HAP-1 (cell line): ENCODE measurements around the gene KLK7.

Experiments
- DNase-seq, 2 experiments: peaks; one replicate each; pipeline ENCODE4 v3.0.0-alpha.2; 2016 to 2020; ENCODE audit warnings: low spot score in 2 of 2
- H3K27me3 ChIP-seq: fragments of 250-450 bp; sonication (Bioruptor Pico); 2 replicates; pipeline ENCODE4 v1.5.1; 2020; ENCODE audit warnings: low read depth, mild to moderate bottlenecking, moderate library complexity
- H3K36me3 ChIP-seq: fragments of 250-450 bp; sonication (Bioruptor Pico); replicated peaks from 2 replicates; pipeline ENCODE4 v1.5.1; 2020; ENCODE audit warnings: mild to moderate bottlenecking
- H3K4me1 ChIP-seq: fragments of 250-450 bp; sonication (Bioruptor Pico); 2 replicates; pipeline ENCODE4 v1.5.1; 2020; ENCODE audit warnings: mild to moderate bottlenecking
- H3K4me3 ChIP-seq: fragments of 250-450 bp; sonication (Bioruptor Pico); 2 replicates; pipeline ENCODE4 v1.5.1; 2020; ENCODE audit warnings: mild to moderate bottlenecking, moderate library complexity
- H3K9me3 ChIP-seq: fragments of 250-450 bp; sonication (Bioruptor Pico); 2 replicates; pipeline ENCODE4 v1.5.1; 2020; ENCODE audit warnings: mild to moderate bottlenecking, moderate library complexity
- in situ Hi-C: fragments of 300-500 bp; cut with MboI; formaldehyde crosslinking; loops from 3 replicates; pipeline ENCODE4 v1.14.3; 2020; ENCODE audit warnings: low sequenced_read_pairs, inconsistent platforms, mixed read lengths

KLK7 gene

DNA sequence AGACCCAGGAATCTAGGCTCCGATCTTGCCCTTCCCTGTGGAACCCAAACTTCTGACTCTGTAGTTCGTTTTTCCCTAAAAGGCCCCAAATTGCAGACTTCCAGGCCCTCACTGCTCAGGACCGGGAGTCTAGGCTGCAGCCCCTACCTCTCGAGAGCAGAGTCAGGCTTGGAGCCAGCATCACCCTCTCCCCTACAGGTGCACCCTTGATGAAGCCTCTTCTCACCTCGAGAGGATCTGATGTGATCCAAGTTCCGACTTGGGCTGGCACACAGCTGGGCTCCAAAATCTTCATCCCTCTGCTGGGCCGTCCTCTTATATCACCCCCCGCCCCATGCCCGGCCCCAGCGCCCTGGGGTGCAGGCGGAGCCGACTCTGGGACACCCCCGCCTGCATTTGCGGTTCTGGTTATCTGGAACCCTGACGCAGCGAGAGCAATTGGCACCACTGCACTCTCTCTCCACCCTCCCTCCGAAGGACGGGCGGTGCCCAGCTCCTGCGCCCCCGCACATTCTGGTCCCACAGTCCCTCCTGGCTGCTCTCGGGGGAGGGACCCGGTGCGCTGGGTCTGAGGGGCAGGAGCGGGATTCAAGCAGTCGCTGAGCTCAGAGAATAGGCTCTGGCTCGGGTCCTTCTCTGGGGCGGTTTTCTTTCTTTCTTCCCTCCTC lies at the start of gene KLK7:
Gene KLK7 (minus strand): TSS at position 293 of the 668 bp plus-strand sequence. CDS start 1,518 bp downstream, outside the sequence.
- H3K36me3 ChIP-seq: no peaks in the 10 kb centered on the region
- in situ Hi-C loops: no loop called here
- DNase-seq: no peak
- H3K9me3 ChIP-seq: no peaks in the 10 kb centered on the region
- H3K27me3 ChIP-seq: 0 out of 2 replicates have a peak, but pooled peaks cover 8% of the 10 kb centered on the region
- H3K4me3 ChIP-seq: no peak within 1 kb of the TSS
- H3K4me1 ChIP-seq: no peaks in the 10 kb centered on the region

DNA sequence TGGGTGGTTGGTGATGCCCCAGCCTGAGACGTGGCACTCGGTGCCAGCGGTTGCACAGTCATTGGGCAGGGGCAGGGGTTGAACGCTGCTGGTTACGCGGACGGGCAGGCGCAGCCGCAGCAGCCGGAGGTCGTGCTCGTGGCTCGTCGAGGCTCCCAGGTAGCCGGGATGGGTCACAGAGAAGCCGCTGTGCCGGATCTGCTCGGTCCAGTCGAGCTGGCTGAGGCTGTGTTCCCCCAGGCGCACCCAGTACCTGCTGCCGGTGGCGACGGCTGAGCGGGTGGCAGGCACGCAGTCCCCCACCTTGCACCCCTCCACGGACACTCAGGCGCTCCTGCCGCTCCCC lies 48.1 kb upstream of the KLK7 start:
- Histone ChIP-seq H3K4me1 (no peaks in the 10 kb centered on the region), H3K9me3 (no peaks in the 10 kb centered on the region), H3K27me3 (peaks cover 3% of the 10 kb centered on the region; the same call in 1 of the 2 replicates), H3K4me3 (no peak overlapping the region), H3K36me3 (no peaks in the 10 kb centered on the region)
- in situ Hi-C loops: no loop called here
- DNase-seq: no peak

DNA sequence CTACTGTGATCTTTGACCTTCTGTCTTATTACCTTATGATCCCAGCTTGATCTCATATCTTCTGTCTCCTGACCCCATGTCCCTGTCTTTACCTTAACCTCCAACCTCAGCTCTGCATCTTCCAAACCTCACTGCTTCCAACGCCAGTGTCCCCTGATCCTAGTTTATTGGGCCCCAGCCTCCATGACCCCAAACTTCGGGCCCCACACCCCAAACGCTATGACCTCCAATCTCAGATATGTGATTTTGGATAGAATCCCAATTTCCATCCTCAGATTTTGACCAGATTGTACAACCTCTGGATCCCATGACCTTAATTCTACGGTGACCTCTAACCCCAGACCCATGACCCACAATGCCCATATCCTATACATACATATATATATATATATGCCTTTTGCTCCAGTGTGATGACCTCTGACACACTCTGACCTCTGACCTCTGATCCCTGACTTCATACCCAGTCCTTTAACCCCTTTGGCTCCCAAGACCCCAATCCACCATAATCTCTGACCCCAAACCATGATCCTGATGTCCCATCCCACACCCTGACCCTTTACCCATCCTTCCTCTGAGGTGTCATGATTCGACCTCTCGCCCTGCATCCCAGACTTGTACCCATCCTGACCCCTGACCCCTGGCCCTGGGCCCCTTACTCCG lies 47.6 kb upstream of the KLK7 start:
- in situ Hi-C loops: no loop called here

DNA sequence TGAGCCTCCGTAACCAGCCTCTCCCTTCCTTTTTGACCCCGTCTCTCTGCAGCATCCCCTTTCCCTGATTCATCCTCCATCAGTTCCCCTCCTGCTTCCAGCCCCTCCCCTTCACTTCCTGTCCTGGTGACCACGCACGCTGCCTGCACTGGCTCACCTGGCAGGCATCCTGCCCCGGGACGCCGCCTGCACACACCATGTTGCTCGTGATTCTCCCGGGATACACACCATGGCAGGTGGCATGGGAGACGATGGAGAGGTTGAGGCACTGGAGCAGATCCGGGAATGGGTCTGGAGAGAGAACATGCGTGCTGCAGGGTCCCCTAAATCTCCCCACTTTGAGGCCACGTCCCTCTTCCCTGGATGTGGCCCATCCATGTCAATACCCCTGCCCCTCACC lies 46.9 kb upstream of the KLK7 start:
- no peaks in the 10 kb centered on the region for H3K9me3 ChIP-seq
- peaks cover 5% of the 10 kb centered on the region; the same call in 1 of the 2 replicates for H3K27me3 ChIP-seq
- H3K36me3 ChIP-seq: no peaks in the 10 kb centered on the region
- H3K4me3 ChIP-seq: no peak overlapping the region
- DNase-seq: no peak
- in situ Hi-C loops: no loop called here
- H3K4me1 ChIP-seq: no peaks in the 10 kb centered on the region

More for the DNA sequence above, 47.6 kb upstream of the KLK7 start:
- no peak for DNase-seq
- Histone ChIP-seq H3K4me1 (no peaks in the 10 kb centered on the region), H3K4me3 (no peak overlapping the region), H3K9me3 (no peaks in the 10 kb centered on the region), H3K36me3 (no peaks in the 10 kb centered on the region), H3K27me3 (peaks cover 3% of the 10 kb centered on the region; the same call in 1 of the 2 replicates)

DNA sequence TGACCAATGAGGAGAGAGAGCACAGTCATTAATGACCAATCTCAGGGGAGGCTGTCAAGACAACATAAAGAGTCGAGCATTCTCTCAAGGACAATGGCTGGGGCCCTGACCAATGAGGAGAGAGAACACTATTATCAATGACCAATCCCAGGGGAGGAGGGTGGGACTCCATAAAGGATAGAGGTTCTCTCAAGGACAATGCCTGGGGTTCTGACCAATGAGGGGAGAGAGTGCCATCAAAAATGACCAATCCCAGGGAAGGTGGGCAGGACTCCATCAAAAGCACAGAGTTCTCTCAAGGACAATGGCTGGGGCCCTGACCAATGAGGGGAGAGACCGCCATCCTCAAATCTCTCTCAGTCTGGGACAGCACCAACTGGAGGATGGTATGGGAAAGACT lies 46.0 kb upstream of the KLK7 start:
- H3K9me3 ChIP-seq: no peaks in the 10 kb centered on the region
- no peak overlapping the region for H3K4me3 ChIP-seq
- H3K4me1 ChIP-seq: no peaks in the 10 kb centered on the region
- H3K27me3 ChIP-seq: peaks cover 8% of the 10 kb centered on the region; the same call in 1 of the 2 replicates
- no peak for DNase-seq
- no peaks in the 10 kb centered on the region for H3K36me3 ChIP-seq
- in situ Hi-C loops: no loop called here

DNA sequence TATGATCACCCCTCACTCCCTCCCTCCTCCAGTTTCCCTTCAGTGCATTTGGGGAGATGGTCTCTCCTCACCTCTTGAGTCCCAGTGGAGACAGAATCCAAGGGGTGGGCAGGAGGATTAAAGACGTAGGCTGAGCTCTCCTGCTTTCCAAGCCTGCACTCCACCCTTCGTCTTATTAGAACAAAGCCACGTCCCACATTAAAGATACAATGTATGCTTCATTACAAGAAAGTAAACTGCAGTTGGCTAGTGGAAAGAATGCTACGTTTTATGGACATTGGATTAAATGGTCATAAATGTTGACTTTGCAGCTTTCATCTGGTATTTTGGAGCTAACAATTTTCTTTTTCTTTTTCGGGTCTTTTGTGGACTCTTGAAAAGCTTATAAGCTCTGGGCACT lies 44.2 kb upstream of the KLK7 start:
- no peak for DNase-seq
- in situ Hi-C loops: no loop called here
- peaks cover 5% of the 10 kb centered on the region; the same call in 1 of the 2 replicates for H3K27me3 ChIP-seq

DNA sequence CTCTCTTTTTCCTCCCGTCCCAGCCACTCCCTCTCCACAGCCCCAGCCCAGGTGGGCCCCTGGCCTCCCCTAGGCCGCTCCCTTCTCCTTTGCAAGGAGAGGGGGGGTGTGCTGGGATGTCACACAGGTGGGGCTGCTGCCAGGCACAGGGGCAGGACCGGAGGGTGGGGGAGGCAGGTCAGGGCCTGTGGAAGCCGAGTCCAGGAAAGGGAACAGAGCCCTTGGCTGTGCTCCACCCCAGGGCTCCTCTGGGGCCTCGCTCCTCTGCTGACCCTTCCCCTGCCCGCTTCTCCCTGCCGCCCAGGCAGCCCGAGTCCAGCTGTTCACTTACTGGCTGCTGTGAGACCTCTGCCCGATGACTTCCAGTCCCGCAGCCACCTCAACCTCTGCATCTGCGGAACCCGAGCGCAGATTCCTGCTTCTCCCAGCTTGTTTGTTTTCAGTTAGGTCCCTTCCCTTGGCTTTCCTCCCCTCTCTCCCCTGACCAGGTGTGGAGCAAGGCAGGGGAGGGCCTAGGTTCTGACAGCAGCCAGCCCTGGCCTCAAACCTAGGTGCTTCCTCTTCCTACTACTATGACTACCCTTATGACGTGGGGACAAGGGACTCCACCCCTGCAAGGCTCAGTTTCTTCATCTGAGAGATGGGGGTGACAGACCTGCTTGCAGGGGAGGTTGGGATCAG lies 43.5 kb upstream of the KLK7 start:
- DNase-seq: no peak
- in situ Hi-C loops: no loop called here
- no peaks in the 10 kb centered on the region for H3K9me3 ChIP-seq
- peaks cover 5% of the 10 kb centered on the region; the same call in 1 of the 2 replicates for H3K27me3 ChIP-seq
- no peaks in the 10 kb centered on the region for H3K4me1 ChIP-seq
- no peak overlapping the region for H3K4me3 ChIP-seq
- H3K36me3 ChIP-seq: no peaks in the 10 kb centered on the region

More for the DNA sequence above, 44.2 kb upstream of the KLK7 start:
- no peak overlapping the region for H3K4me3 ChIP-seq
- no peaks in the 10 kb centered on the region for H3K36me3 ChIP-seq
- no peaks in the 10 kb centered on the region for H3K9me3 ChIP-seq
- no peaks in the 10 kb centered on the region for H3K4me1 ChIP-seq

DNA sequence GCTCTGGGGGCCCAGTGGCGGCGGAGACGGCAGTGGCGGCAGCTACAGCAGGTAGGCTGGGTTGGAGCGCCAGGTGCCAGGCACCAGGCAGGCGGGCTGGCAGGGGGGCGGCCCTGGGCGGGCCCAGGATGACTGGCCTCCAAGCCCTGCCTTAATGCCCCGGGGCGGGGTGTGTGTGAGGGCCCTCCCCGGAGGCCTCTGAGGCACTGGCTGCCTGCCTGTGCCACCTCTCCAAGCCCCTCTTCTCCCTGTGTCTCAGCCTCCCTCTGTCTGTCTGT lies 42.8 kb upstream of the KLK7 start, which contains the start of gene KLK11:
Gene KLK11 (minus strand): TSS at position 63 of the 278 bp plus-strand sequence. CDS start 985 bp downstream, outside the sequence.
- DNase-seq: no peak
- H3K4me3 ChIP-seq: no peak within 1 kb of the TSS
- H3K27me3 ChIP-seq: peaks cover 5% of the 10 kb centered on the region
- H3K9me3 ChIP-seq: no peaks in the 10 kb centered on the region
- no peaks in the 10 kb centered on the region for H3K4me1 ChIP-seq
- no peaks in the 10 kb centered on the region for H3K36me3 ChIP-seq
- in situ Hi-C loops: no loop called here

DNA sequence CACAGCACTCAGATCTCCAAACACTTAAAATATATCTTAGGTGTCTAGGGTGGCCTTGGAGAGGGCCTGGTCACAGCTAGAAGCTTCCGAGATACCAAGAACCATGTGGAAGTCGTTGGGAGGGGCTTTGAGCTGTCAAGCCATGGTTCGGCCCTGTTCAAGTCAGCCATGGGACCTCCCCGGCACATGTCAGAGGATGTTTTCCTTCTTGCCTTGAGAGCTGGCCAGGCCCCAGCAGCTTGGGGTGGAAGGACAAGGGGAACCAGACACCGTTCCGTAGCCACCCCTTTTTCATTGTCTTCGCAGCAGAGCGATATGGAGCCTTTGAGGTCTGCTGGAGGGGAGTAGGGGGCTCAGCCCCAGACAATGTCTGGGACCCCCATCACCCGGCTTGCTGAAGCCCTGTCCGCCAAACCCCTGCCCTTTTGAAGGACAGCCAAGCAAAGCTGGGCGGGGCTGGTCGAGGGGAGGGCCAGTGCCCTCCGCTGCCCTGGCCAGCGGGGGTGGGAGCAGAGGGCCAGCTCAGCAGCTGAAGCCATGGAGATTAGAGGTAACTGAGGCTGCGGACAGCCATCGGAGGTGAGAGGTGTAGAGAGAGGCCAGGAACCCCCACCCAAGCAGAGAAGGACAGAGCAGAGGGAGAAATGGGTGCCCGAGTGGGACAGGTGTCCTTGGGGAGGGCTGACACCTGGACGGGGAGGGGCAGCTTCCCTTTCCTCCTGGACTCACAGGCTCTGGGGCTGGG lies 42.3 kb upstream of the KLK7 start:
- H3K27me3 ChIP-seq: peaks cover 5% of the 10 kb centered on the region
- H3K4me3 ChIP-seq: no peak overlapping the region
- no peaks in the 10 kb centered on the region for H3K36me3 ChIP-seq
- no peaks in the 10 kb centered on the region for H3K9me3 ChIP-seq
- no peaks in the 10 kb centered on the region; the same call in 1 of the 2 replicates for H3K4me1 ChIP-seq
- in situ Hi-C loops: no loop called here
- DNase-seq: no peak

DNA sequence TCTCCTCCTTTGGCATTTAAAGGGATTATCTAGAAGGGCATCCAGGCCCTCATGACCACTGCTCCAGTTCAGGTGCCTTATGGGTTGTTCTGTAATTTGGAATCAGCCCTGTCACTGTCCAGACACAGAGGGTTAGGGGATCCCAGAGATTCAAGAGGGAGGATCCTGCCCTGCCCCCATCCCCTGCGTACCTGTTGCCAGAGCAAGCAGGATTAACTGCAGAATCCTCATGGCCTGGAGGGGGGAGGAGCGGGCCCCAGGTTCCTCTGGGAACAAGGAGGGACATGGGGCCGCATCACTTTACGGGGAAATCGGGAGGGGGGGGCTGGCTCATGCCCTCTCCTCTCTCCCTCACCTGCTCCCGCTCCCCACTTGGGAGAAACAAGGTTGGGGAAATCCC lies 41.7 kb upstream of the KLK7 start:
- no peak overlapping the region for H3K4me3 ChIP-seq
- no peaks in the 10 kb centered on the region; the same call in 1 of the 2 replicates for H3K4me1 ChIP-seq
- H3K36me3 ChIP-seq: no peaks in the 10 kb centered on the region
- DNase-seq: no peak
- H3K27me3 ChIP-seq: peaks cover 5% of the 10 kb centered on the region
- in situ Hi-C loops: no loop called here
- H3K9me3 ChIP-seq: no peaks in the 10 kb centered on the region

DNA sequence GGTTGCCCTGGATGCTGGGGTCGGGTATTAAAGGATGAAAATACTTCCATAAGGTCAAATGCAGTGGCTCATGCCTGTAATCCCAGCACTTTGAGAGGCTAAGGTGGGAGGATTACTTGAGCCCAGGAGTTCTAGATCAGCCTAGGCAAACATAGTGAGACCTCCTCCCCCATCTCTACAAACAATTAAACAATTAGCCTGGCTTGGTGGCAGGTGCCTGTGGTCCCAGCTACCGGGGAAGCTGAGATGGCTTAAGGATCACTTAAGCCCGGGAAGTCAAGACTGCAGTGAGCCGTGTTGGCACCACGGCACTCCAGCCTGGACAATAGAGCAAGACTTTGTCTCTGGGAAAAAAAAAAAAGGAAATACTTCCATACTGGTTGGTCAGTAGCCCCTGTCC lies 41.2 kb upstream of the KLK7 start:
- DNase-seq: no peak
- Histone ChIP-seq H3K4me3 (no peak overlapping the region), H3K36me3 (no peaks in the 10 kb centered on the region), H3K27me3 (peaks cover 5% of the 10 kb centered on the region), H3K9me3 (no peaks in the 10 kb centered on the region), H3K4me1 (no peaks in the 10 kb centered on the region; the same call in 1 of the 2 replicates)
- in situ Hi-C loops: loop anchor here (5.0 kb wide), 1 partner anchor 67 kb away; no protein-coding TSS in a partner anchor

DNA sequence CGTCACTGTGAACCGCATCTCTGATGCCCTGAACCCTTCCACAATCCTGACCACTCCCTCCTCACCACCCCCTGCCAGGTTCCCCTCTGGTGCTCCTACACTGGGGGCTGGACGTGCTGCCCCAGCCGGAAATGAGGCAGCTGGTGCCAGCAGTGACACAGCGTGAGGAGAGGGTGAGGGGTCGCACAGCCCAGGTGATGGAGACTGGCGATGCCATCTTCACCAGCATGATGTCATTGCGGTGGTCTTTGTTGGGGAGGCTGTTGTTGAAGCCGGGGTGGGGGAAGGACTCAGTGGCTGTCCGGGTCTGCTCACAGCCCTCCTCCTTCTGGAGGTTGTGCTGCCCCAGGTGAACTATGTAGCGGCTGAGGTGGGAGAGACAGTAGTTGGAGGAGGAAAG lies 40.2 kb upstream of the KLK7 start:
- H3K27me3 ChIP-seq: peaks cover 11% of the 10 kb centered on the region

DNA sequence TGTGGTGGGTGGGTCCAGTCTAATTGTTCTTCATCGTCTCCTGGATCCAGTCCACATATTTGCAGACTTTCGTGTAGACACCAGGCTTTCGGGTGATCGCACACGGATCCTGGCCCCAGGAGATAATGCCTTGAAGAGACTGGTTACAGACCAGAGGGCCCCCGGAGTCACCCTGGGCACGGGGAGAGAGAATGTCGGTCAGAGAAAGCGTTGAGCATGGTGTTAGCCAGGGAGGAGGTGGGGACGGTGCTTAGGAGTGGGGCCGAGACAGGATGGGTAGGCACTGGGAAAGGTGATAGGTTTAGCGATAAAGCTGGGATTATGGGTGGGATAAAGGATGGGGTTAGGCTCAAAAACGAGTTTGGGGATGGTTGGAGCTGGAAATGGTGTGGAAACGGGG lies 38.8 kb upstream of the KLK7 start:
- no peaks in the 10 kb centered on the region; the same call in 1 of the 2 replicates for H3K4me1 ChIP-seq
- no peaks in the 10 kb centered on the region for H3K9me3 ChIP-seq
- H3K36me3 ChIP-seq: no peaks in the 10 kb centered on the region
- H3K4me3 ChIP-seq: no peak overlapping the region
- no peak for DNase-seq
- in situ Hi-C loops: loop anchor here (5.0 kb wide), 1 partner anchor 70 kb away; no protein-coding TSS in a partner anchor
- peaks cover 20% of the 10 kb centered on the region for H3K27me3 ChIP-seq

More for the DNA sequence above, 40.2 kb upstream of the KLK7 start:
- no peaks in the 10 kb centered on the region for H3K9me3 ChIP-seq
- no peak for DNase-seq
- in situ Hi-C loops: loop anchor here (5.0 kb wide), 1 partner anchor 68 kb away; no protein-coding TSS in a partner anchor
- H3K36me3 ChIP-seq: no peaks in the 10 kb centered on the region
- H3K4me1 ChIP-seq: no peaks in the 10 kb centered on the region; the same call in 1 of the 2 replicates
- H3K4me3 ChIP-seq: no peak overlapping the region
